NCI-H1105 (cell line): Measurements from ENCODE around the gene ASH1L.
"Not testable (repeated sequence)": the region's sequence is repeated elsewhere in the genome, so short reads cannot be mapped to it uniquely, and the experiment has no call there.

ENCODE experiments used
- DNase-seq: peaks from one replicate; lab custom pipeline; 2025; lab: John Stamatoyannopoulos, UW

Gene ASH1L

GRCh38 chr1:155562581-155563376 is at the start of gene ASH1L:
ASH1L (minus strand) TSS chr1:155562803; CDS start chr1:155521519, 41,284 bp downstream.
- peak; percentile 90 for DNase-seq

- not testable (repeated sequence) for DNase-seq
Observed at GRCh38 chr1:155610257-155610647, 47.6 kb upstream of the ASH1L start.

- DNase-seq: peak; percentile 93
Observed at GRCh38 chr1:155609515-155610256, 47.1 kb upstream of the ASH1L start, which contains the start of gene MSTO1. MSTO1 (plus strand) TSS chr1:155610218; CDS start chr1:155610249, 31 bp downstream.

- DNase-seq: no peak
Observed at GRCh38 chr1:155608888-155609225, 46.3 kb upstream of the ASH1L start.

- no peak for DNase-seq
Observed at GRCh38 chr1:155607708-155608107, 45.1 kb upstream of the ASH1L start.

GRCh38 chr1:155599828-155600572 is 37.4 kb upstream of the ASH1L start:
- not testable (repeated sequence) for DNase-seq

- DNase-seq: no peak
Observed at GRCh38 chr1:155598842-155599331, 36.3 kb upstream of the ASH1L start.

- no peak for DNase-seq
Observed at GRCh38 chr1:155596864-155597263, 34.3 kb upstream of the ASH1L start.

- DNase-seq: peak; percentile 7
Observed at GRCh38 chr1:155595877-155596474, 33.4 kb upstream of the ASH1L start.

- DNase-seq: peak; percentile 47
Observed at GRCh38 chr1:155591770-155592169, 29.2 kb upstream of the ASH1L start.

GRCh38 chr1:155590516-155591247 is 28.1 kb upstream of the ASH1L start:
- not testable (repeated sequence) for DNase-seq

- DNase-seq: not testable (repeated sequence)
Observed at GRCh38 chr1:155589282-155589681, 26.7 kb upstream of the ASH1L start.

- not testable (repeated sequence) for DNase-seq
Observed at GRCh38 chr1:155583846-155584245, 21.2 kb upstream of the ASH1L start.

- DNase-seq: not testable (repeated sequence)
Observed at GRCh38 chr1:155575608-155576007, 13.0 kb upstream of the ASH1L start.

GRCh38 chr1:155574077-155574476 is 11.5 kb upstream of the ASH1L start:
- DNase-seq: no peak

- DNase-seq: no peak
Observed at GRCh38 chr1:155570593-155570990, 8.0 kb upstream of the ASH1L start.

- DNase-seq: no peak
Observed at GRCh38 chr1:155569988-155570592, 7.5 kb upstream of the ASH1L start.

- not testable (repeated sequence) for DNase-seq
Observed at GRCh38 chr1:155563377-155564022, 897 bp upstream of the ASH1L start.

GRCh38 chr1:155561779-155562580 is 623 bp downstream of the ASH1L start:
- DNase-seq: peak; percentile 57
